Erythroblast (primary cell): ENCODE results near the gene DOCK1.

ENCODE experiments used
- GATA1 ChIP-seq: IDR thresholded peaks from 2 replicates; pipeline ENCODE4 v1.6.1; 2011; ENCODE audit warnings: low read depth, mild to moderate bottlenecking, control low read depth, low read length, moderate library complexity
- POLR2A ChIP-seq: IDR thresholded peaks from 2 replicates; pipeline ENCODE4 v1.6.1; 2011; ENCODE audit warnings: mild to moderate bottlenecking, low read length

- TF ChIP-seq POLR2A = no peak
- TF ChIP-seq GATA1 = no peak
Observed at GRCh38 chr10:127444155-127444554, 538.9 kb downstream of the DOCK1 start.
